Loucy (cell line): ENCODE measurements around the gene YIF1A.

ENCODE experiments used
- CTCF ChIP-seq: fragments of 200-600 bp; sonication (generic); conservative IDR thresholded peaks from 2 replicates; pipeline ENCODE4 v1.5.1; 2014; ENCODE audit warnings: mild to moderate bottlenecking, antibody characterized with exemption, low read length
- EZH2phosphoT487 ChIP-seq: fragments of 200-600 bp; IDR thresholded peaks from 2 replicates; pipeline ENCODE4 v1.6.1; 2018; ENCODE audit warnings: antibody characterized with exemption, mild to moderate bottlenecking, moderate library complexity, borderline replicate concordance

- TF ChIP-seq CTCF (no peak), EZH2phosphoT487 (no peak)
These were observed 22.4 kb downstream of the YIF1A start for GRCh38 chr11:66266378-66267038.
